Nasal cavity respiratory epithelium epithelial cell of viscerocranial mucosa (primary cell): ENCODE results near the gene ANO2. TPM values are rescaled to one million over a fixed set of nuclear protein-coding genes. Genes with fewer than 3 reads are reported as not detected.

ENCODE experiments used
- total RNA-seq: library from RNA; depleted of rRNA; stranded (reverse); fragments of >200 nt; gene quantifications from 2 replicates; pipeline ENCODE4 v1.2.3, GENCODE V29; 2014

Gene ANO2
- 0.28 and 0.34 TPM in 2 replicates for total RNA-seq

GRCh38 chr12:5945071-5946008, at the start of gene ANO2:
TSS of gene ANO2 (minus strand) at chr12:5945259. CDS start at chr12:5945217, 42 bp downstream.

Other genes with a start within 250 kb of the ANO2 start
- gene VWF, start 179.4 kb upstream of the ANO2 start, total RNA-seq, result 0.34 and 1.00 TPM in 2 replicates